Muscle of arm (tissue), 12 donors: ENCODE data around the gene YY1AP1. TPM values are rescaled to one million over a fixed set of nuclear protein-coding genes. Genes with fewer than 3 reads are reported as not detected.
"Not testable (repeated sequence)": the region's sequence is repeated elsewhere in the genome, so short reads cannot be mapped to it uniquely, and the experiment has no call there.

Experiments used
- DNase-seq: peaks from one replicate; pipeline ENCODE4 v3.0.0-alpha.2; 2013
- polyA plus RNA-seq, 12 donors: library from polyadenylated mRNA; unstranded; fragments of 120-200 nt; gene quantifications; one replicate each; pipeline ENCODE4 v1.2.1, GENCODE V29; 2013; ENCODE audit not compliant: insufficient read length in 12 of 12

YY1AP1 gene
- polyA plus RNA-seq, 12 donors, result 31.3 to 86.6 (median 54.6) TPM; not detected in 1

- no peak for DNase-seq
Observed at GRCh38 chr1:155649676-155650075, 38.9 kb downstream of the YY1AP1 start.

GRCh38 chr1:155648207-155649147, 40.1 kb downstream of the YY1AP1 start:
- DNase-seq, result no peak

- no peak for DNase-seq
Observed at GRCh38 chr1:155646307-155646706, 42.3 kb downstream of the YY1AP1 start.

DNA sequence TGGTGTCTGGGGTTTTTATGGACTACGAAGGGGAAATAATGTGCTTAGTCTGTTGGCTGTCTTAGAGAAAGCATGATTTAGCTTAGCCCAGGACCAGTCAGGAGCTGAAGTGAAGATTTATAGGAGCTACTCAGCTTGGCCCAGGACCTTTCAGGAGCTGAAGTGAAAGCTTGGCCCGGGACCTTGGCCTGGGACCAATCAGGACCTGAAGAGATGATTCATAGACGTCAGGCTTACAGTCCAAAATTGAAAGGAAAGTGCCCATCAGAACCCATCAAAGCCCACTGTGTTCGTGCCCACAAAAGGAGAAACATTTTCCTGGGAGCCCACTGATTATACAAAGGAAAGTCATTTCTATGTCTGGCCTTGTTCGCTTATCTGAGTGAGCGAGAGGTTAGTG, 42.9 kb downstream of the YY1AP1 start:
- DNase-seq, result no peak

GRCh38 chr1:155645034-155645598, 43.5 kb downstream of the YY1AP1 start:
- no peak for DNase-seq

- no peak for DNase-seq
Observed at GRCh38 chr1:155643230-155643629, 45.3 kb downstream of the YY1AP1 start.

DNA sequence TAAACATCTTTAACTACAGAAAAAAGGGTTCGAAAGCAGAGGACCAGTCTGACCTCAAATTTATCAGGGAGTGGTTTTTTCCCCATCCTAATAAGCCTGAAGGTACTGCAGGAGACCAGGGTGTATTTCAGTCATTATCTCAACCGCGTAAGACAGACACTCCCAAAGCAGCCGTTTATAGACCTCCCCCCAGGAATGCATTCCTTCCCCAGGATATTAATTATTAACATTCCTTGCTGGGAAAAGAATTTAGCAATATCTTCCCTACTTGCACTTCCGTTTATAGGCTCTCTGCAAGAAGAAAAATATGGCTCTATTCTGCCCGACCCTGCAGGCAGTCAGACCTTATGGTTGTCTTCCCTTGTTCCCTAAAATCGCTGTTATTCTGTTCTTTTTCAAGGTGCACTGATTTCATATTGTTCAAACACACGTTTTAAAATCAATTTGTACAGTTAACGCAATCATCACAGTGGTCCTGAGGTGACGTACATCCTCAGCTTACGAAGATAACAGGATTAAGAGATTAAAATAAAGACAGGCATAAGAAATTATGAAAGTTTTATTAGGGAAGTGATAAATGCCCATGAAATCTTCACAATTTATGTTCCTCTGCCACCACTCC, 45.9 kb downstream of the YY1AP1 start:
- not testable (repeated sequence) for DNase-seq

GRCh38 chr1:155640367-155640766, 48.2 kb downstream of the YY1AP1 start:
- DNase-seq, result no peak

DNA sequence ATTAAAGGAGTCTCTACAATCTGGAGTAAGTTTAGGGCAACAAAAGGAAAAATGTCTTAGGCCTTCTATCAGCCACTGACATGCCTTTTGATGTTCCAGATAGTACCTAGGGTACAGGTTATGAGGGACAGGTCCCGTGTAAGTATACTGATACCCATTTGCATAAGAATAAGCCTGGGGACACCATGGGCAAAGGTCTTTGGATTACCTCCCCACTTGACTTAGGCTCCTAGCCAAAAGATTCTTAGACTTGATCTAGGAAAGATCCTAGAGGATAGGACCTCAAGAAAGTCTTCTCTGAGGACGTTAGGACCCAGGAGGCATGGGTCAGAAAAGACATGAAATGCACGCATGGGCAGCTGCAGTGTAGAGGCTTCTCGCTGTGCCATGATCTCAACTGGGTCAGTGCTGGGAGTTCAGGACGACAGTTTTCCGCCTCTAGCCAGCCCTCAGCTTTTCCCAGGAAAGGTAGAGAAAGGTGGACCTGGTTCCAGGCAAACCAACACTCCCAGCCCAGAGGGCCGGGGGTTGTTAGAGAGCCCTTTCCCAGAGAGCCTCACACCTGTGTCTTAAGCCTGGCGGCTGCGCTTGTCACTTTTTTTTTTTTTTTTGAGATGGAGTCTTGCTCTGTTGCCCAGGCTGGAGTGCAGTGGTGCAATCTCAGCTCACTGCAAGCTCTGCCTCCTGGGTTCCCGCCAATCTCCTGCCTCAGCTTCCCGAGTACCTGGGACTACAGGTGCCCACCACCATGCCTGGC, 52.0 kb downstream of the YY1AP1 start:
- no peak for DNase-seq

DNA sequence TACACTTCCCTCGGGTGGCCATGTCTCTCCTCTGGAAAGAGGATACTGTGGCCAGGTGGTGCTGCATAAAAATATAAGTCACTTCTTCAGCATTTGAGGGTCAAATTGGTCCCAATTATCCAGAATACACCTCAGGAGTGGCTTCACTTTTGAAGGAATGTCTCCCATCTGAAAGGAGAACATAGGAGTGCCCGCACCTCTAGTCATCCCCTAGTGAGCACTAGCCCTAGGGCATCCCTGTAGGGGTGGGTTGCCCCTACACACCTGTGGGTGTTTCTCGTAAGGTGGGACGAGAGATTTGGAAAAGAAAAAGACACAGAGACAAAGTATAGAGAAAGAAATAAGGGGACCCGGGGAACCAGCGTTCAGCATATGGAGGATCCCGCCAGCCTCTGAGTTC, 62.1 kb downstream of the YY1AP1 start:
- not testable (repeated sequence) for DNase-seq

- no peak for DNase-seq
Observed at GRCh38 chr1:155623357-155623756, 65.2 kb downstream of the YY1AP1 start.

- no peak for DNase-seq
Observed at GRCh38 chr1:155622191-155622590, 66.4 kb downstream of the YY1AP1 start.

GRCh38 chr1:155613226-155613625, 75.3 kb downstream of the YY1AP1 start:
- not testable (repeated sequence) for DNase-seq

DNA sequence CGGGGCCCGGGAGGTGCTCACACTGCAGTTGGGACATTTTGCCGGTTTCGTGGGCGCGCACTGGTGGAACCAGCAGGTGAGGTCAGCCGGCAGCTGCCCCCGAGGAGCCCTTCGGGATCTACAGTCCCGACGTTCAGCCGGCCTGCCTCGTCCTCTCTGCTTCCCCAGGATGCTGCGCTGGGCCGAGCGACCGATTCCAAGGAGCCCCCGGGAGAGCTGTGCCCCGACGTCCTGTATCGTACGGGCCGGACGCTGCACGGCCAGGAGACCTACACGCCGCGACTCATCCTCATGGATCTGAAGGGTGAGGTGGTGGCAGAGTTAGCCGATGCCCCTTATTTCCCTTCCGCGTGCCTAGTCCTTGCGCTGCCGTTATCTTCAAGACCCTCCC, 78.3 kb downstream of the YY1AP1 start:
- not testable (repeated sequence) for DNase-seq

DNA sequence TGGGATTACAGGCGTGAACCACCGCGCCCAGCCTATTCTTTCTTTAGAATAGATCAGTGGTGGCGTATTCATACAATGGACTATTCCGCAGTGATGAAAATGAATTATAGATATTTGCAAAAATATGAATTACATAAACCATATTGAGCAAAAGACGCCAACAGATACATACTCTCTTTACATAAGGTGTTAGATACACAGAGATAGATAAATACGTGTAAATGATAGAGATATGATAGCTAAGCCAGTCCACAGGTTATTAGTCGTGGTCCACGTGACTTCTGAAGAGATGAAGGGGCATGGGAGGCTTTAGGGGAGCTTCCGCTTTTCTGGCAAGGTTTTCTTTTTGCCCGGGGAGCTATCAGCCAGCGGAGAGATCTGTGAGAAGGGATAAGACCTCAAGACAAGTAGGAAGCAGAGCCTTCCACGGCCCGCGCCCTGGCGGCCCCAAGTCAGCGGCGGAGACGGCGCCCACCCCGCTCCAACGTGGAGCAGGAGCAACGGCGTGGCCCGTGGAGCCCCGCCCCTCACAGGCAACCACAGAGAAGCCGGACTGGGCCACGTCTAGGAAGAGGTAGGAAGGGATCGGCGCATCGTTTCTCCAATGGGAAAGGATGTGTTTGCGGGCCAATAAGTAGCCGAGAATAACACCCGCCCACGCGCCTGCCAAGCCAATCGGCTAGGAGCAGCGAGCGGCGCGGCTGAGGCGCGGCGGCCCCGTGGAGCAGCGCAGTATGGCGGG, 78.9 kb downstream of the YY1AP1 start, which contains the start of gene MSTO1:
Gene MSTO1 (plus strand): TSS at position 704 of the 742 bp plus-strand sequence. CDS start 31 bp downstream, at position 735.
- peak; percentile 95 for DNase-seq

Other genes with a start within 250 kb of the YY1AP1 start
- 10 to 100 TPM in 11 of 12 donors, not detected in 1; 25.1 to 37.4 (median 28.2) TPM for gene ASH1L, start 126.0 kb downstream of the YY1AP1 start, polyA plus RNA-seq
- gene MSTO1, start 78.6 kb downstream of the YY1AP1 start, polyA plus RNA-seq, result 10 to 100 TPM in 11 of 12 donors, not detected in 1; 25.1 to 50.8 (median 33.4) TPM
- gene DAP3, start 317 bp upstream of the YY1AP1 start, polyA plus RNA-seq, result 100 to 1,000 TPM in 11 of 12 donors, not detected in 1; 121 to 176 (median 141) TPM
- 10 to 100 TPM in 11 of 12 donors, not detected in 1; 25.0 to 47.3 (median 33.2) TPM for gene GON4L, start 168.4 kb upstream of the YY1AP1 start, polyA plus RNA-seq
- 100 to 1,000 TPM in 1 of 12 donors, 10 to 100 TPM in 11; 13.6 to 133 (median 16.9) TPM for gene SYT11, start 170.8 kb upstream of the YY1AP1 start, polyA plus RNA-seq
- 10 to 100 TPM in 11 of 12 donors, not detected in 1; 17.7 to 33.4 (median 28.7) TPM for gene RIT1, start 222.6 kb upstream of the YY1AP1 start, polyA plus RNA-seq
- gene KHDC4, start 245.6 kb upstream of the YY1AP1 start, polyA plus RNA-seq, result 10 to 100 TPM in 11 of 12 donors, not detected in 1; 25.3 to 71.3 (median 37.7) TPM